GM19397 (cell line): ENCODE measurements around the gene TBC1D3L.
"Not testable (repeated sequence)": the region's sequence is repeated elsewhere in the genome, so short reads cannot be mapped to it uniquely, and the experiment has no call there.

Experiments
- ATAC-seq: cut with Tn5 transposase; IDR thresholded peaks from one replicate; pipeline ENCODE4 v1.9.1; 2021; ENCODE audit warnings: mild to moderate bottlenecking, moderate library complexity; ENCODE audit not compliant: unreplicated experiment

TBC1D3L gene

DNA sequence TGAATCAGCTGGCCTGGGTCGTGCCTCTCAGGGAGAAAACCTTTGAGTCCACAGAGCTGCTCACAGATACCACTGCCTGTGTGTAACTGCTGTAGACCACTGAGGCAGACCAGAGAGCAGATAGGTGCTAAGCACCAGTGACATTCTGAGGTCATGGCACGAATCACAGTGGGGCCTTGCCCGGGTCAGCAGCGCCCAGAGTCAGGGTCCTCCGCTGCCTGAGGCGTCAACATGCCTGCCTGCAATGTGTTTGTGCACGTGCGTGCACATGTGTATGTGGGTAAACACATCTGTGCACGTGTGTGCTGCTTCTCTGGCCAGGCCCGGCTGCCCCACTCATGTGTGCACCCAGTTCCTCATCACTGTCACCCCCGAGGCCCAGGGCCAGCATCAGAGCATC is at the start of gene TBC1D3L:
Gene TBC1D3L, minus strand, starts transcription at position 101 of the 400 bp plus-strand sequence. CDS start 1,540 bp downstream, outside the sequence.
- not testable (repeated sequence) for ATAC-seq

DNA sequence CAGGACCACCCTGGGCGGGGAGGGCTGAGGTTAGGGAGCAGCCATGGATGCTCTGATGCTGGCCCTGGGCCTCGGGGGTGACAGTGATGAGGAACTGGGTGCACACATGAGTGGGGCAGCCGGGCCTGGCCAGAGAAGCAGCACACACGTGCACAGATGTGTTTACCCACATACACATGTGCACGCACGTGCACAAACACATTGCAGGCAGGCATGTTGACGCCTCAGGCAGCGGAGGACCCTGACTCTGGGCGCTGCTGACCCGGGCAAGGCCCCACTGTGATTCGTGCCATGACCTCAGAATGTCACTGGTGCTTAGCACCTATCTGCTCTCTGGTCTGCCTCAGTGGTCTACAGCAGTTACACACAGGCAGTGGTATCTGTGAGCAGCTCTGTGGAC is 14.8 kb upstream of the TBC1D3L start, which contains the start of gene TBC1D3D:
Gene TBC1D3D, plus strand, starts transcription at position 301 of the 400 bp plus-strand sequence. CDS start 1,585 bp downstream, outside the sequence.
- not testable (repeated sequence) for ATAC-seq
